Kidney (tissue), 14 donors: Measurements from ENCODE around the gene MAJIN. TPM values are rescaled to one million over a fixed set of nuclear protein-coding genes. Genes with fewer than 3 reads are reported as not detected.

Experiments used
- DNase-seq, 5 donors: peaks; one replicate each; pipeline ENCODE4 v3.0.0-alpha.2; 2013 to 2020
- FAIRE-seq: peaks from 2 replicates; lab custom pipeline; 2012; peaks lifted over from hg19 to GRCh38; lab: Jason Lieb, UNC
- H3K27ac ChIP-seq, 2 donors: one replicate each; pipeline ENCODE4 v1.7.0; 2013; ENCODE audit warnings: low read depth in 2 of 2, low read length in 2 of 2, inconsistent platforms in 1 of 2
- H3K27me3 ChIP-seq: one replicate; pipeline ENCODE4 v1.7.1; 2013; ENCODE audit warnings: low read length, inconsistent platforms; ENCODE audit not compliant: control insufficient read depth, insufficient read depth
- H3K36me3 ChIP-seq, 3 donors: one replicate each; pipeline versions ENCODE4 v1.7.0 to v1.7.1; 2013; ENCODE audit warnings: low read length in 3 of 3, control low read depth in 1 of 3, inconsistent platforms in 1 of 3; ENCODE audit not compliant: insufficient read depth in 3 of 3, control insufficient read depth in 2 of 3
- H3K4me1 ChIP-seq, 3 donors: one replicate each; pipeline versions ENCODE4 v1.7.0 to v1.7.1; 2013; ENCODE audit warnings: low read length in 3 of 3, inconsistent platforms in 1 of 3, low read depth in 1 of 3; ENCODE audit not compliant: control insufficient read depth in 2 of 3, insufficient read depth in 2 of 3
- H3K4me3 ChIP-seq, 3 donors: one replicate each; pipeline versions ENCODE4 v1.7.0 to v1.8.1; 2013; ENCODE audit warnings: low read length in 3 of 3, control low read depth in 1 of 3, inconsistent platforms in 1 of 3
- H3K9ac ChIP-seq, 3 donors: one replicate each; pipeline versions ENCODE4 v1.7.0 to v1.7.1; 2013; ENCODE audit warnings: low read length in 3 of 3, control low read depth in 1 of 3, inconsistent platforms in 1 of 3
- H3K9me3 ChIP-seq, 3 donors: one replicate each; pipeline versions ENCODE4 v1.7.0 to v1.7.1; 2013; ENCODE audit warnings: low read length in 3 of 3, control low read depth in 1 of 3, inconsistent platforms in 1 of 3; ENCODE audit not compliant: control insufficient read depth in 2 of 3, insufficient read depth in 1 of 3
- CTCF ChIP-seq: IDR thresholded peaks from 3 replicates; pipeline ENCODE4 v1.5.1; 2012; ENCODE audit warnings: mild to moderate bottlenecking, moderate library complexity, borderline replicate concordance; ENCODE audit not compliant: insufficient read depth; ENCODE audit errors: extremely low read depth
- intact Hi-C: fragments of 100-400 bp; cut with DNase I; formaldehyde crosslinking; loops from one replicate; pipeline ENCODE4 v1.11.1; 2022
- polyA plus RNA-seq: library from polyadenylated mRNA; stranded (reverse); fragments of 350-450 nt; fragmentation: Illumina TruSeq; extraction: RNeasy Lipid Tissue Mini Kit (QIAGEN cat#74804); gene quantifications from one replicate; pipeline ENCODE4 v1.2.3, GENCODE V29; 2014; ENCODE audit warnings: low read depth, low replicate concordance; ENCODE audit not compliant: insufficient read depth
- total RNA-seq: library from RNA; stranded (reverse); fragmentation: NEBNext Ultra II Directional; extraction: Animal tissue kit (Norgen Biotek cat#: 25700); gene quantifications from one replicate; pipeline ENCODE4 v1.2.1, GENCODE V29; 2021
- donor health status: control.
- donor health status: control.
- donor health status: control.
- donor health status: control.
- donor health status: control.
- donor health status: DM: yes; HTN: yes; CAD: no.
- donor health status: Normal renal cell carcinoma (clear cell type).

MAJIN gene
- total and polyA plus RNA-seq, 2 donors from 2014 or later: 0.80 TPM; not detected in 1

GRCh38 chr11:65013888-65014725, 42.2 kb upstream of the MAJIN start, which contains the start of gene ARL2:
ARL2 (plus strand) TSS chr11:65014160; CDS start chr11:65014208, 48 bp downstream.
- FAIRE-seq (no peak), DNase-seq (peak; percentile 96 to 98 (median 97))
- Histone ChIP-seq H3K27ac (peak within 1 kb of the TSS; percentile 89 to 98), H3K9ac (peak within 1 kb of the TSS; percentile 11 to 99 (median 34)), H3K4me1 (peaks cover 0 to 10% (median 10%) of the 10 kb centered on the region in 3 donors), H3K4me3 (peak within 1 kb of the TSS; percentile 47 to 89 (median 61)), H3K9me3 (no peaks in the 10 kb centered on the region), H3K27me3 (no peaks in the 10 kb centered on the region), H3K36me3 (peaks cover 2 to 4% (median 3%) of the 10 kb centered on the region in 3 donors)
- peak; percentile 75 for TF ChIP-seq CTCF
- intact Hi-C loops: no loop called here

- Histone ChIP-seq H3K4me1 (peaks cover 0 to 10% (median 10%) of the 10 kb centered on the region in 3 donors), H3K9me3 (no peaks in the 10 kb centered on the region), H3K4me3 (peak overlapping the region; percentile 47 to 89 (median 61)), H3K36me3 (no peaks in the 10 kb centered on the region), H3K27ac (peak overlapping the region; percentile 89 to 98), H3K9ac (peak overlapping the region; percentile 8 to 99 (median 34)), H3K27me3 (no peaks in the 10 kb centered on the region)
- no peak for FAIRE-seq
- intact Hi-C loops: no loop called here
- TF ChIP-seq CTCF: peak; percentile 81
- peak; percentile 92 to 96 (median 95) for DNase-seq
These were observed 41.4 kb upstream of the MAJIN start for GRCh38 chr11:65013130-65013887.

- Histone ChIP-seq H3K27me3 (no peaks in the 10 kb centered on the region), H3K27ac (no peak overlapping the region), H3K4me1 (peaks cover 0 to 6% (median 5%) of the 10 kb centered on the region in 3 donors), H3K9ac (no peak overlapping the region), H3K36me3 (no peaks in the 10 kb centered on the region), H3K9me3 (no peaks in the 10 kb centered on the region), H3K4me3 (no peak overlapping the region)
- no peak for FAIRE-seq
- intact Hi-C loops: no loop called here
- no peak for TF ChIP-seq CTCF
- DNase-seq: no peak
These were observed 37.0 kb upstream of the MAJIN start for GRCh38 chr11:65008873-65009272.
